Activated CD4-positive, alpha-beta T cell treated with anti-CD3 and anti-CD28 coated beads, Interleukin-2, amount 50 U/mL, for 4 hours (primary cell): Measurements from ENCODE around the gene ADGRB2.

Experiments used
- DNase-seq, 2 experiments: peaks; one replicate each; pipeline ENCODE4 v3.0.0-alpha.2; 2020

Gene ADGRB2

DNA sequence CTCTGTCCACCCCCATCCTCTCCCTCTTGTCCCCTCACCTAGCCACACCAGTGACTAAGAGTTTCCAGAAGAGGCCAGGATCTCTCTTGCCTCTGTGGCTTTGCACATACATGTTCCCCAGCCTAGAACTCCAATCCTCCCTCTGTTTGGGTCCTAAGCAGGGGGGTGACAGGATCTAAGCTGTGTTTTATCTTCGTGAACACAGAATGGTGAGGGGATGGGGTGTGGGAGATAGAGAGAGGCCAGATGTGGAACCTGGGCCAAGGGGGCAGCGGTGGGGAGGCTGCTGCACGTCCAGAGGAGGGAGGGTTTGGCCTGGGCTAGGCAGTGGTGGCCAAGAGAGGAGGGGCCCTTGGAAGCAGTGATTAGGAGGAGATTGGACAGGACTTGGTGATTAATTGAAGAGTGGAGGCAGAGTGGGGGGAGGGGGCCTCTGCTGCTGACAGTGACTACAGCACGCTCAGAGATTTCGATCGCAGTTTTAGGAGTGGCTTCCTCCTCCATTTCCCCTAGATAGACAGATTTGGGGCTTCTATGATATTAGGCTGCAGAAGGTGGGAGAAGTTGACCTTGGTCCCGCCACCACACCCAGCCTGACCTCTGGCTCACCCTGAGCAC lies 17.1 kb upstream of the ADGRB2 start:
- no peak for DNase-seq

DNA sequence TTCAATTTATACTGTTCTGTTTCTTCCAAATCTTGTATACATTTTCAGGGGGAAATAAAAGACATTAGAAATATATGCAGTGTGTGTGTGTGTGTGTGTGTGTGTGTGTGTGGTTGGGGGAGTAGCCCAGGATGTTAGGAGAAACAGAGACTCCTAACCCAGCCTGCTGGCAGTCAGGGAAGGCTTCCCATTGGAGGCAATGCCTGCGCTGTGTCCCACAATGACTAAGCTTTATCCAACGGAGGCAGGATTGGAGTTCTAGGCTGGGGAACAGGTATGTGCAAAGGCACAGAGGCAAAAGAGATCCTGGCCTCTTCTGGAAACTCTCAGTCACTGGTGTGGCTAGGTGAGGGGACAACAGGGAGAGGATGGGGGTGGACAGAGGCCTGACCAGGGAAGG lies 16.5 kb upstream of the ADGRB2 start:
- no peak for DNase-seq

DNA sequence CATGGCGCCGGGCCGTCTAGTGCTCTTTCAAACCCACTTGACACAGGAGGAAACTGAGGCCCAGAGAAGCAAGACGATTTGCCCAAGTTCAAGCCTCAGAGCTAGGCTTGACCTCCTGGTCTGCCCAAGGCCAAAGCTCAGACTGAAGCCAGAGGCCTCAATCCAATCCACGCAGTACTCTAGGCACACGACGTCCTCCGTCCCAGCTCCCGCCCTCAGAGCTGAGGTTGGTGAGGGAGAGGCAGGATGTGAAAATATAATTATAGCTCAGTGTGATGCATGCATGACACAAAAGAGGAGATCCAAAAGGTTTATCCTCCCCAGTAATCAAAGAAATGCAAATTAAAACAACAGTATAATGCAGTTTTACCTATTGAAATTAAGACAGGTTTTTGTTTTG lies 15.5 kb upstream of the ADGRB2 start:
- no peak for DNase-seq

DNA sequence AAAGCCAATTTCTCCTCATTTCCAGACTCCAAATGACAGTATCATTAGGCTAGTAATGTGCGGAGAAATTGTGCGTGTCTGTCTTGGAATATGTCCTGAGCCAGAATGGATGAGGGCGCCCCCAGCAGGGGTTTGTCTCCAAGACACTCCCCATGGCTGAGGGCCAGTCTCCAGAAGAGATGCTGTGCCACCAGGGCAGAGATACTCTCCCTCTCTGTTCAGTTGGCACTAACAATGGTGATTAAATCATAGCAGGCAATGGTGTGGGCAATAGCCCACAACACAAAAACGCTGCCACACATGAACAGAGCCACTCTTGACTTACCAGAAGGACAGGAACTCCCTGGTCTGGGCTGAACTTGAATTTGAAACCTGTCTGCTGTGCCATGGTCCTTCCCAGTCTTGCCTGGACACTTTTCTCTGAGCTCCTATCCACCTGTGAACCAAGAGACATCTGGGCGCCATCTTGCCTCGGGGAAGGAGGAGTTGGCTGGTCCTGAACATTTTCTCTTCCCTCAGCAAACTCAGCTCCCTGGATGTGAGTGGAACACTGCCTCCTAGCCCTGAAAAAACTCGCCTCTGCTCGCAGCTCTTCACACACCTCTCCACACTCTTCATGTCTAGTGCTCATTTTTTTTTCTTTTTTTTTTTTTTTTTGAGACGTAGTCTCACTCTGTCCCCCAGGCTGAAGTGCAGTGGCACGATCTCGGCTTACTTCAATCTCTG lies 14.8 kb upstream of the ADGRB2 start:
- DNase-seq, result no peak

DNA sequence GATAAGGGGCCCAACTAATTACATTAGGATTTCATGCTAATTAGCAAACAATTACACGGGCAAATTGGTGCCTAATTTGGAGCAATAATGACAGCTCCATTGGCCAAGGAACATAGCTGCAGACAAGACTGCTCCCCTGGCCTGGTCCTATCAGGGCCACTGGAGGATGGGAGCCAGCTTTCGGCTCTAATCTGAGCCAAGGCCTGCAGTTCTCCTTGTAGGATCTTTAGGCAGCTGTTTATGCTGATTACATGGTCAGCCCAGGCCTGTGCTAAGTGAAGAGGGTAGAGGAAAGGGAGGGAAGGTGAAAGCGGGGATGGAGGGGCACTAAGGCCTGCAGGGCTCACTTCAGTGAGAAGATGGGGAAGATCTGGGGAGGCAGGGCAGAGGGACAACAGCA lies 12.4 kb upstream of the ADGRB2 start:
- DNase-seq, result no peak

DNA sequence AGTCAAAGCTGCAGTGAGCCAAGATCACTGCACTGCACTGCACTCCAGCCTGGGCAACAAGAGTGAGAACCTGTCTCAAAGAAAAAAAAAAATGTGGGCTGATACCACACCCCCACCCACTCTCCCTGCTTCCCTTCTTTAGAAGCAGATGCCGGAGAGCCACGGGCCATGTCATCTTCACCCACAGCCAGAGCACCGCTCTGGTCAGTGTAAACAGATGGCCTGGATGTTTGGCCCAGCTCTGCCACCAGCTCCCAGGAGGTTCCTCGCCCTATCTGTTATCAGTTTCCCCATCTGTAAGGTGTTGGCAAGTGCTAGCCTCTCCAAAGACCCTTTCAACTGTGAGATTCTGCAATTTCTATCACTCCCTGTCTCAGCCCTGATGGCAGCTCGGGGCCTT lies 11.9 kb upstream of the ADGRB2 start:
- no peak for DNase-seq

DNA sequence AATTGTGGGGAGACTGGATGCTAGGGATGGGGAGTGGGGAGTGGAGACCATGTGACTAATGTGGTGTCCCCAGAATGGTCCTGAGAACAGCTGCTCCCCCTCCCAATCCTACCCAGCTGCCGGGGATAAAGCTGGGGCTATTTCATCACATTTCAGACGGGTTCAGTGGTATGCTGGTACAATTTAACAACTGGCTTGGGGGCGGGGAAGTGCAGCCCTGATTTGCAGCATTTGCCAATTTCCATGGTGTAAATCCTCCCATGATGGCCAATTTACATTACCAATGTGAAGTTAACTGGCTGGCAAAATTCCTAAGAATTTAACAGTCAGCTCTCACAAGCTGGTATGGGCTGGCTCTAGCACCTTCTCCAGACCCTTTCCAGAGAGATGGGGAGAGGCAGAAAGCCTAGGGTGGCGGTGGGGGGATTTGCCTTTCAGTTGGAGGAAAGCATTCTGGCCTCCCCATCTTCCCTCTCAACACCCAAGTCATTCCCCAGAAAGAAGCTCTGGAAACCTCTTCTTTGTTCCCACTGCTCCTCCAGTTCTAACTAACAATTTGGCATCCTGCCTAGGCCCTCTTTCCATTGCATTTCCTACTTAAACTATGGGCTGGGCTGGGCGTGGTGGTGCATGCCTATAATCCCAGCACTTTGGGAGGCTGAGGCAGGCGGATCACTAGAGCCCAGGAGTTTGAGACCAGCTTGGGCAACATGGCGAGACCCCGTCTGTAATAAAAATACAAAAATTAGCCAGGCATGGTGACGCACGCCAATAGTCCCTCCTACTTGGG lies 11.3 kb upstream of the ADGRB2 start:
- no peak for DNase-seq

DNA sequence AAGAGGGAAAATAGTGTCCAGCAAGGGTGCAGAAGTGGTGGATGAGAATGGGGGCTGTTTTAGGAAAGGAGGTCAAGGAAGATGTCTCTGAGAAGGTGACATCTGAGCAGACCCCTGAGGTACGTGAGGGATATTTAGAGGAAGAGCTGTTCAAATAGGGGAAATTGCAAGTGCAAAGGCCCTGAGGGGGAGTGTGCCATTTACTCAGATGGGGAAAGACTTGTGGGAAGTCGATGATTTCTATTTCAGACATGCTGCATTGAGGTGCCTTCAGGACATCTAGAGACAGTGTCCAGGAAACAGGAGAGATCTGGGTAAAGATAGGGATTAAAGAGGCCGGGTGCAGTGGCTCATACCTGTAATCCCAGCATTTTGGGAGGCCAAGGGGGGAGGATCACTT lies 10.4 kb upstream of the ADGRB2 start:
- no peak for DNase-seq

DNA sequence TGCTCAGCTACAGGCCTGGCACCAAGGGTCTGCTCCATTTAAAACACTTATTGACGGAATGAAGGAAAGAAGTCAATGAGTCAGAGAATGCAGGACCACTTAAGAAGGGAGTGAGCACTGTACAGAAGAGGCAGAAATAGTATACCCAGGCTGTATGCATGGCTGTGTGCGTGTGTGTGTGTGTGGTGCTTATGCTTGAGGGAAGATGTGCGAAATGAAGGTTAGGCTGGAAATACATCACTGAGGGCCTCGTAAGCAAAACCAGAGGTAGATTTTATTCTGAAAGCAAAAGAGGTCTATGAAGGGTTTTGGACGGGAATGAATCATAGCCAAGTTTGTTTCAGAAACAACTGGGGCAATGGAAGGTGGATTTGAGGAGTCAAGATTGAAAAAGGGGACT lies 9.7 kb upstream of the ADGRB2 start:
- DNase-seq, result no peak

DNA sequence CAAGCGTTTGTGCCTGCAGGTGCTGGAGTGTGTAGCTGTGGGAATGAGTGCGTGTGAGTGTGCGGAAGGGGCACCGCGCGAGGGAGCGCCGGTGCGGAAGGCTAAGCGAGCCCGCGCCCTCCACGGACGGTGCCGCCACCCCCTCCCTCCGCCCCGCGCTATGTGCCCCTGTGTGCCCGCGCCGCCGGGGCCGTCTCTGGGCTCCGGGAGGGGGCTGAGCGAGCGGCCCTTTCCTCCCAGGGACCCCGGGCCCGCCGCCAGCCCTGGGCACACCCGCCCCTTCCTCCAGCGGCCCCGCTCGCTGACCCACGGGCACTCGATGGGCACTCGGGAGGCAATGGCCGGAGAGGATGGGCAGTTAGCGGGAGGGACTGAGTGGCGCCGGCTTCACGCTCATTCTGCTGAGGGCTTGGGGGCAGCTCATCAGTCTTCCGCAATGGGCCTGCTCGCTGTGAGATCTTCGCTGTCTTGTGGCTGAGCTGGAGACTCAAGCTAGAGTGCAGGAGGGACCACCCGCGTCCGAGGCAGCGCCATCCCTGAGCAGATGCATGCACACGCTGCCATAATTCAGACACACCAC lies 8.6 kb upstream of the ADGRB2 start:
- DNase-seq, result no peak

DNA sequence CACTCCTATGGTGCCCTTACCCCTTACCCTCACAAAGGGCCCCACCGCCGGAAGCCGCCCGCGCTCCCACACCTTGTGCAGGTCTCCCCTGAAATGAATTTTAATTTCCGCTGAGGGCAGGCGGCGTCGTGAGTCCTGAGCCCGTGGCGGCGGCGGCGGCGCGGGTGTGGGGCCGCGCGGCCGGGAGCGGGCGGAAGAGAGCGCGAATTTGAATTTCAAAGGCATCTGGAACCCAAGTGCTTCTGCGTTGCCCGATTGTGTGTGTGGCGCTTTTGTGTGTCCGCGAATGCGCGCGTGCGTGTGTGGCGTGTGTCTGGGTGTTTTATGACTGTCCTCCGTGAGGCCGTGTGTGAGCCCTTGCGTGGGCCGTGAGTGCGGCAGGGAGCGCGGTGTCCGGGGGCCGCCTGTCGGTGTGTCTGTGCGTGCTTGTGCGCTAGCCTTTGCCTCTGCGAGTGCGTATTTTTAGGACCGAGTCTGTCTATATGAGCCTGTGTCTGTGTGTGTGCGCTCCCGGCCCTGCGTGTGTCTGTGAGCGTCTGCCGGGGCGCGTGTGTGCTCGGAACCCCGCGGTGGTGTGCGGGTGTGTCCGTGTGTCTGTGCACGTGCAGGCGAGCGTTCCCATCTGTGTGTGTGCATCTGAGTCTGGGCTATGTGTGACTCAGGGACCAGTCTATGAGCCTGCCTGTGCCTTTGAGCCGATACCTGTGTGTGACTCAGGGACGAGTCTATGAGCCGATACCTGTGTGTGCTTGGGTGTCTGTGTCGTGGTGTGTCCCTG lies 7.9 kb upstream of the ADGRB2 start:
- DNase-seq, result peak; percentile 56 to 64

DNA sequence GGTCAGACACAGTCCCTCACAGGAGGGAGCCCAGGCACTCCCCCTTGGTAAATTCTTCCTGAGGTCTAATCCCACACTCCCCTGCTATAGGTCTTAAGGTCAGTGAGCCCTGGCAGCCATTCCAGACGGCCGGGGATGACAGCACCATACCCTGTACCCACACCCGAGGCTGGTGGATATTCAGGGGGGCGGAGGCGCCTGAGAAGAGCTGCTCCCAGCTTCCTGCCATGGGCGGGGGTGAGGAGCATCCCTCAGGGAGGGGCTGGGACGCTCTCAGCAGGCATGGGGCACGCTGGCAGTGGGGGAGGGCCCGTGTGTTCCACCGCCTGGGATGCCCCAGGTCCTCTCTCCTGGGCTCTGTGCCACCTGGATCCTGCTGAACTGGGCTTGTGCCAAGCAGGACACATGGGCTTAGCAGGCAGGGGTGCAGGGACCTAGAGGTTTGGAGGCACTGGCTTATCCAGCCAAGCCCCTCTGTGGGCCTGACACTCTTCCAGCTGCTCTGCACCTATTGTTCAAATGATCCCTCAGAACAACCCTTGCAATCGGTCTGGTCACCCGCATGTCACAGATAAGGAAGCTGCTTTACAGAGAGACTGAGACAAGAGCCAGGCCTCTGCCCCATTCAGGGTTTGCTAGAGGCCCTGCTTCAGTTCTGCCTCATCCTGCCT lies 5.7 kb upstream of the ADGRB2 start:
- no peak for DNase-seq

DNA sequence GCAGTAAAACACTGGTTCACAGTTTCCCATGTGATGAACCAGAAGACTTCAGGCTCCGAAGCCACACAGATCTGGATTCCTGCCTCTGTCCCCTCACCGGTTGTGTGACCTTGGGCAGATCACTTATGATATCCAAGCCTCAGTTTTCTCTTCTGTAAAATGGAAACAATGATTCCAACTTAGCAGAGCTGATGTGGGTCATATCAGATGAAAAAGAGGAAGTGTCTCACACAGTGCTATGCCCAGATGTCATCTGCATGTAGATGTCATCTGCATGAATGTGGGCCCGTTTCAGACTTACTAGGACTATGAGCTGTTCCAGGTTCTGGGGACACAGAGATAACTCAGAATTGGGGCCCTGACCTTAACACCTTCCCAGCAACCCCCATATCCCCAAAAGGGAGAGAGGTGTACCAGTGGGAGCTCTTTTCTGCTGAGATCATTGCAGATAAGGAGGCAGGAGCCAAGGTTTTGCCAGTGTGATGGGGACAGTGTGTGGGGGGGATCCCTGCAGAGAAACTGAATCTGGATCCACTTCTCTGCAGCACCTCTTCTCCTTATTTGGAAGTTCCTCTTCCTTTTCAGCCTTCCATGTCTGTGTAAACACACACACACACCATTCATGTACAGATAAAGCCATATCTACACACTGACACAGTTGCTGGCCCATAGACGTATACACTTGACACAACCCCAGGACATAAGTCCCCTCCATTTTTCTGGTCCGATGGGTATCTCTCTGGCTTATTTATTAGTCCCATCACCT lies 5.0 kb upstream of the ADGRB2 start:
- DNase-seq, result no peak

DNA sequence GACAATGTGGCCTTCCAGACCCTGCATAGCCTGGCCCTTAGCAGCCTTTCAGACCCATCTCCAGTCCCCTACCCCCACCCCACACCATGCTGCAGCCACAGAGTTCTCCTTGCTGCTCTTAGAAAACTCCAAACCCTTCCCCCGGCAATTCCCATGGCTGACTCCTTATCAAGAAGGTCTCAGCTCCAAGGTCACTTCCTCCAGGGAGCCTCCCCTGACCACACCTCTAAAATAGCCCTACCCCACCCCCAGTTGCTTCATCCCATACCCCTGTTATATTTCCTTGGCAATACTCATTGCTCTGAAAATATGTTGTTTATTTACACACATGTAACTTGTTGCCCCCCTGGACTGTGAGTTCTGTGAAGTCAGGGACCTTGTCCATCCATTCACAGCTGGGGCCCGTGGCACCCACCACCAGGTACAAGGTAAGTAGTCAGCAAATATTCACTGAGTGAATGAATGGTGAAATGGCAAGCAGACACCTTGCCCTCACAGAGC lies 4.3 kb upstream of the ADGRB2 start:
- DNase-seq, result no peak

DNA sequence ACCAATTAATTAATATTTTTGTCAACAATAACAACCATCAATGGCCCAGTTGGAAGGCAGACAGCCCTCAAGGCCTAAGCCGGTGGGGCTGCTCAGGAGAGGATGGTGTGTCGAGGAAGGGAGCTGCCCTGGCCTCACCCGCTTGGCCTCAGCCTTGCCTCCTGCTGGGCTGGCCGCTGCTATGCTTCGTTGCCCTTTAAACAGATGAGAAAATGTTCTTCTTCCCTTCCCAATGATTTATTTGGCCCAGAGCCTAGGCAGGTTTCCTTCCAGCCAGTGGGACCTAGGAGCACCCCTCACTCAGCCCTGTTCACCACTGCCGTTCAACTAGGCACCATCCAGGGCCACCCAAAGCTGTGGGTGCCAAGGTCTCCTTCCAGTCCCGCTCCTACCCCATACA lies 3.1 kb upstream of the ADGRB2 start:
- no peak for DNase-seq

DNA sequence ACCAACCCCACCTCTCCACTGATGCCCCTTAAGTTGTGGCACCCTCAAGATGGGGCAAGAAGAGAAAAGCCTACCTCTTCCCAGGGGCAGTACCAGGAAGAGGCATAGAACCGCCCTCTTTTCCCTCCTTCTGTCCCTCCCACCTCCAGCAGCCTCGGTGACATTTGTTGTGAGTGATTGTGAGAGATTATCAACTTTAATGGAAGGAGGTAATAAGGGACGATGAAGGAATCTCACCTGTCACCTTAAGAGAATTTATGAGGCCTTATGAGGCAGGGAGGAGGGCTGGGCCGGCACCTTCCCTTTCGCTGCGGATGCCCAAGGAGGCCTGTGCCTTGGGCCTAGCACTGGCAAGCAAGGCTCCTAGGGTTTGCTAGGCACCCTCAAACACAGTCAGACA lies 1.4 kb upstream of the ADGRB2 start:
- DNase-seq, result no peak

DNA sequence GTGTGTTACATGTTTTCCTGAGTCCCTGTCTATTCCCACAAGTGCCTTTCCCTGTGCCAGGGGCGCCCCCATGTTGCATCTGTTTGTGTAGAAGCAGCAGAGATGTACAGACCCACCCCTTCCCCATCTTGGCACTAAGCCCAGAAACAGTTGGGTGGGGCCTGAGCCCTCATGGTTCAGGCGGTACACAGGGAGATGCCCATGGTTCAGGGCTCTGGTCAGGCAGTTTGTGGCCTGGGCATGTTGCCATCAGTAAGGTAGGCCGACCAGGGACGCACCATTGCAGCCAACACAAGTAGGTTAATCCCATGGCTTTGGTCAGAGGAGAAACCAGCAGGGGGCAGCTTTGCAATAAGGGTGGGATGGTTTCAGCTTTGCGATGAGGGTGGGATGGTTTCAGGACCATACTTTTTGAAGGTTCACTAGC lies 914 bp upstream of the ADGRB2 start:
- no peak for DNase-seq

DNA sequence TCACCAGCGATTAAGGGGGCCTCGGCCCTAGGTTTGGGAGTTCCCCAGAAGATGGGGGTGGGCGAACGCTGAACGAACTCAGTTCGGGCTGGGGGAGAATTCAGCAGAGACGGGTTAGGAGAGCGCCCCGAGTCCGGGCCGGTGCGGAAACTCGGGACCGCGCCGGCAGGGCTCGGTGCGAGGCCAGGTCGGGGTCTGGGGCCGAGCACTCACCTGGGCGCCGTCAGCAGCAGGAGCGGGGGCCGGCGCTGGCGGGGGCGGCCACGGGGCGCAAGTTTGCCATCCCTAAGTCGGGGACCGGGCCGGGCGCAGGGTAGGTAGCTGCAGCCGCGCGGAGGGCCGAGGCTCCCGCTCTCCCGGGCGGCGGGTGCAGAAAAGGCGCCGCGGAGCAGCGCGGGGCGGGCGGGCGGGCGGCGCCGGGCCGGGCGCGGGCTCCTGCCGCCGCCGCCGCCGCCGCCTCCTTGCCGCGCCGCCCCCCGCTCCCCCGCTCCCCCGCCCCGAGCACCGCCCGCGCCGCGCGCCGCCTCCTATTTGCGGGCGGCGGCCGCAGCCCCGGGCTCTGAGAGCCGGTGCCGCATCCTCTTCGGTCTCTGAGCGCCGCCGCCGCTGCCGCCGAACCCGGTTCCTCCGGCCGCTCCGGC lies 349 bp downstream of the ADGRB2 start:
- DNase-seq, result no peak

DNA sequence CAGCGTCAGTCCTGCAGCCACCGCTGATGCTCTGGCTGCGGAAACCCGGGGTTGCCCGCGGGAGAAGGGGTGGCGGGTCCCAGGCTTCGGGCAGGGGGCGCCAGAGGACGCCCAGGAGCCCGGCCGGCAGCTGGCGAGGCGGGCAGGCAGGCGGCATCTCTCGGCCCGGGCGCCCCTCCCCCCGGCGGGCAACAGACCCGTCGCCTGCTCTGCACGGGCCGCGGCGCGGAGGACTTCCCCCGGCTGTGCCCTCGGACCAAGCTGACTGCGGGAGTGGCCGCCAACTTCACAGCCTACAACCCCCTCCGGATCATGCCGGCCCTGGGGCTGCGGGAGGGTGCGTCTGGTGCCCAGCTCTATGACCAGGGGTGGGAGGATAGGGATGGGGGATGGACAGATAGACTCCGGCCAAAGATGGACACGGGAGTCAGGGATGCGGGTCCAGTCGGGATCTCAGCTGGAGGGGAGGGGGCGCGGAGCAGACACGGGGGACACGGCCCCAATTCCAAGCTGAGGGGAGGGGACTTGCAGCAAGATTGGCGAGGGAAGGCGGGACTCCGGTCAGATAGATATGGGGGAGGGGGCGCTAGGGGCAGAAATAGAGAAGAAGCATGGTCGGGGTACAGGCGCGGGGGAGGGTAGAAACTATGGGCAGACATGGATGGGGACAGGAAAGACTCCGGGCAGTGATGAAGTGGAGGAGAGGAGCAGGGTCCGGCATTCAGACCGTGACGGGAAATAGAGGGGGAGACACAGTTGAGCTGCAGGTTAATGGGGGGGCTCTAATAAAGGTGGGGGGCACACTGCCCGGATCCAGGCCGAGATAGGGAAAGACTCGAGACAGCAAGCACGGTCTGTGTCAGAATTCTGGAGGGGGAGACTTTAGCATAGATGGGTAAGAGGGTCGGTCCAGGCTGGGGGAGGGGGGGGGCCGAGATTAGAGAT lies 1.1 kb downstream of the ADGRB2 start:
- peak; percentile 52 to 55 for DNase-seq

DNA sequence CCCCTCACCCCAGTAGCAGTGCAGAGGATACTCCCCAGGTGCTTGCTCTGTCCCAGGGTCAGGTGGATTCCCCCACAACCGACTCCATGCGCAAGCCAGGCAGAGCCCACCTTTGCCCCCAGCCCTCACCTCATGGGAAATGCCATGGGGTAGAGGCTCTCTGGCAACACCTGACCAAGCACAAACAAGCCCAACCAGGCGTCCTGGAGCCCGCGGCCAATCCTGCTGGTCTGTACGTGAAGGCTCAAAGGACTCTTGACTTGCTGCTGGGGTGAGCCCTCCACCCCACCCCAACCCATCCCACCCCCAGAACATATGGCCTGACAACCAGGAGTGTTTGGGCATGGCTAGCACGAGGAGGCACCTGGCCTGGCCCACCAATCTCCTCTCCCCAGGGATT lies 1.8 kb downstream of the ADGRB2 start:
- no peak for DNase-seq
